ENCODE results near the gene FLNC.
A peak's percentile ranks its signal among the peaks of the same experiment; 100 is the strongest.

Gene FLNC, protein sequence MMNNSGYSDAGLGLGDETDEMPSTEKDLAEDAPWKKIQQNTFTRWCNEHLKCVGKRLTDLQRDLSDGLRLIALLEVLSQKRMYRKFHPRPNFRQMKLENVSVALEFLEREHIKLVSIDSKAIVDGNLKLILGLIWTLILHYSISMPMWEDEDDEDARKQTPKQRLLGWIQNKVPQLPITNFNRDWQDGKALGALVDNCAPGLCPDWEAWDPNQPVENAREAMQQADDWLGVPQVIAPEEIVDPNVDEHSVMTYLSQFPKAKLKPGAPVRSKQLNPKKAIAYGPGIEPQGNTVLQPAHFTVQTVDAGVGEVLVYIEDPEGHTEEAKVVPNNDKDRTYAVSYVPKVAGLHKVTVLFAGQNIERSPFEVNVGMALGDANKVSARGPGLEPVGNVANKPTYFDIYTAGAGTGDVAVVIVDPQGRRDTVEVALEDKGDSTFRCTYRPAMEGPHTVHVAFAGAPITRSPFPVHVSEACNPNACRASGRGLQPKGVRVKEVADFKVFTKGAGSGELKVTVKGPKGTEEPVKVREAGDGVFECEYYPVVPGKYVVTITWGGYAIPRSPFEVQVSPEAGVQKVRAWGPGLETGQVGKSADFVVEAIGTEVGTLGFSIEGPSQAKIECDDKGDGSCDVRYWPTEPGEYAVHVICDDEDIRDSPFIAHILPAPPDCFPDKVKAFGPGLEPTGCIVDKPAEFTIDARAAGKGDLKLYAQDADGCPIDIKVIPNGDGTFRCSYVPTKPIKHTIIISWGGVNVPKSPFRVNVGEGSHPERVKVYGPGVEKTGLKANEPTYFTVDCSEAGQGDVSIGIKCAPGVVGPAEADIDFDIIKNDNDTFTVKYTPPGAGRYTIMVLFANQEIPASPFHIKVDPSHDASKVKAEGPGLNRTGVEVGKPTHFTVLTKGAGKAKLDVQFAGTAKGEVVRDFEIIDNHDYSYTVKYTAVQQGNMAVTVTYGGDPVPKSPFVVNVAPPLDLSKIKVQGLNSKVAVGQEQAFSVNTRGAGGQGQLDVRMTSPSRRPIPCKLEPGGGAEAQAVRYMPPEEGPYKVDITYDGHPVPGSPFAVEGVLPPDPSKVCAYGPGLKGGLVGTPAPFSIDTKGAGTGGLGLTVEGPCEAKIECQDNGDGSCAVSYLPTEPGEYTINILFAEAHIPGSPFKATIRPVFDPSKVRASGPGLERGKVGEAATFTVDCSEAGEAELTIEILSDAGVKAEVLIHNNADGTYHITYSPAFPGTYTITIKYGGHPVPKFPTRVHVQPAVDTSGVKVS (N-terminal part only)

DNA sequence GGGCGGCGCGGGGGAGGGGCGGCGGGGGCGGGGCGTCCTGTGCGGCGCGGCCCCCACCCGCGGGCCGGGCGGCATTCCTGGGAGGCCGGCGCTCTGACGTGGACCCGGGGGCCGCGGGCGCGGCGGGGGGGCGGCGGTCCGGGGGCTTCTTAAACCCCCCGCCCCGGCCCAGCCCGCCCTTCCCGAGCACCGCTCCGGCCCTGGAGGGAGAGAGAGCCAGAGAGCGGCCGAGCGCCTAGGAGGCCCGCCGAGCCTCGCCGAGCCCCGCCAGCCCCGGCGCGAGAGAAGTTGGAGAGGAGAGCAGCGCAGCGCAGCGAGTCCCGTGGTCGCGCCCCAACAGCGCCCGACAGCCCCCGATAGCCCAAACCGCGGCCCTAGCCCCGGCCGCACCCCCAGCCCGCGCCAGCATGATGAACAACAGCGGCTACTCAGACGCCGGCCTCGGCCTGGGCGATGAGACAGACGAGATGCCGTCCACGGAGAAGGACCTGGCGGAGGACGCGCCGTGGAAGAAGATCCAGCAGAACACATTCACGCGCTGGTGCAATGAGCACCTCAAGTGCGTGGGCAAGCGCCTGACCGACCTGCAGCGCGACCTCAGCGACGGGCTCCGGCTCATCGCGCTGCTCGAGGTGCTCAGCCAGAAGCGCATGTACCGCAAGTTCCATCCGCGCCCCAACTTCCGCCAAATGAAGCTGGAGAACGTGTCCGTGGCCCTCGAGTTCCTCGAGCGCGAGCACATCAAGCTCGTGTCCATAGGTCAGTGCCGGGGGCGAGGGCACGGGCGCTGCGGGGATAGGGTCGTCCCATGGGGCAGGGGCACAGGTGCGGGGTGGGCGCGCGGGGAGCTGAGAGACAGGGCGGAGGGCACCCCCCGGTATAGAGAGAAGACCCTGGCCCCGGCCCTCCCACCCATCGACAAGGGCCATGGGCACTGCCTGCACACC, at the start of gene FLNC:
Gene FLNC, plus strand, starts transcription at position 176 of the 947 bp plus-strand sequence. Its CDS starts 232 bp downstream, at position 408.
- peak in 2 of 3 donors; percentile 8 to 20 for DNase-seq (ENCODE audit: low read depth in 2 of 3, low spot score in 1 of 3)

DNA sequence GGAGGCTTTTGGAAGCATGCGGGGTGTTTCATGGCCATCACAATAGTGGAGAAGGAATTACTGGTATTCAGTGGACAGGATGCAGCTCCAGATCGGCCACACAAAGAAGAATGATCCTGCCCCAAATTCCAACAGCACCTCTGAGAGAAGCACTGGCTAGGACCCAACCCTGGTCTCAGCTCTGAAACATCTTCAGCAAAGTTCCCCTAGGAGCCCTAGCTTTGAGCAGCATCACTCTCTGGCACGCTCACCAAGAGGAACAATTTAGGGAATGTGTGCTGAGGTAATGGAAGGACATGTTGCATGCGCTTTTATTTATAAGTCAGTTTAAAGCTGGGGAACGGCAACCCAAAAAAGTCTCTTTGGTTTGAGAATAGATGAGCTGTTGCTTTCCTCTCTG, 49.1 kb upstream of the FLNC start:
- DNase-seq (ENCODE audit: low read depth in 2 of 3, low spot score in 1 of 3), result no peak

DNA sequence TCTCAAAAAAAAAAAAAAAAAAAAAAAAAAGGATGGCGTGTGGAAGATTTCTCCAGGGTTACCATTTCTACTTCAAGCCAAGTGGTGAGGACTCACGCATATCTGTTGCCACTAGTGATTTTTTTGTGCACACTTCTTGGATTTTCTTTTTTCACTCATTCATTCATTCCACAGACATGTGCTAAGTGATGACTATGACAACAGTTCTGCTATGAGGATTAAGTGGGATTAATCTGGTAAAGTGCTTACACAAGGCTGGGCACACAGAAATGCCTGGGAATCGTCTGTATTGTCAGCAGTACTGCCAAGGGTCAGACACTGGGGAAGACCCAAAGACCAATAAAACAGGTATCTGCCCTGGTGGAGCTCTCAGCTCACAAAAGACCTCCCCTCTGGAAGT, 48.4 kb upstream of the FLNC start:
- no peak for DNase-seq (ENCODE audit: low read depth in 2 of 3, low spot score in 1 of 3)

DNA sequence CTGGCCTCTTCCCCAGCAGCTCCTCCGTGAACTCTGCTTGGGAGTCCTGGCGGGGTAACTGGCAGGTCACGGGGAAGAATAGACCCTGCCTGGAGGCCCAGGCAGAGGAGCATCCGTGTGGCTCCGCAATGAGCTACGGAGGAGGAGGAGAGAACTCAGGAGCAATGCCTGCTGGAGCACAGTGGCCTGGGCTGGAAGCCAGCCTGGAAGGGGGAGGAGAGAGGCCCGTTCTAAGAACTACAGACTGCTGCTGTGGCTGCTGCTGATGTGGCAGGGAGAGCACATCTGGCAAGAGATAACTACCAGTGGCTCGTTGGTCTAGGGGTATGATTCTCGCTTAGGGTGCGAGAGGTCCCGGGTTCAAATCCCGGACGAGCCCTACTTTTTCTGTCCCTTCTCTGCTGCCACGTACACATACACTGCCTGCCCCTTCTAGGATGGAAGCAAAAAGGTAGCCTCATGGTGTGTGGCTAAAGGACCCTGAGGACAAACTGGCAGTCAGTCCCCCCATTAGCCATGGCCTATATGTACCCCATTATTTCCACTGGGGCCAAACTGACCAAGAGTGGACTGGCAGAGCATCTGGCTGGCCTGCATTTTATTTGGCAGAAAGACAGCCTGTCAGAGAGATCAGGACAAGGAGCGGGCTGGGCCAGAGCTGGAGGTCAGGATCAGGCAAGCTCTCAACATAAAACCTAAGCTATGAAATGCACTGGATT, 46.9 kb upstream of the FLNC start:
- no peak for DNase-seq (ENCODE audit: low read depth in 2 of 3, low spot score in 1 of 3)

DNA sequence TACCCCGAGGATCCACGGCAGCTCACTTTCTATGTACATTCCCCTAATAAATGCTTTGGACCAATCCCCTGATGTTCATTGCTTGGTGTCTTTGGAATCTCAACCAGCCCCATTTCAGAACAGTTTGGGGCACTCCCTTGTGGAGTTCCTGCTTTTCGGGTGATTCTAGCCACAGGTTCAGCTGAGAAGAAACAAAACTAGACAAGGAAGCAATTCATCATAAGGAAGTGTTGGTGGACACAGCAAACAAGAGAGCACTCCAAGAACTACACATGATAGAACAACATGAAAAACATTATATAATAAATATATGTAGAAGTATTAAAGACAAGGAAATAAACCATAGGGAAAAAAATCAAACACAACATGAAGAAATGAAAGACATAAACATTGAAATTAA, 44.5 kb upstream of the FLNC start:
- DNase-seq (ENCODE audit: low read depth in 2 of 3, low spot score in 1 of 3), result no peak

DNA sequence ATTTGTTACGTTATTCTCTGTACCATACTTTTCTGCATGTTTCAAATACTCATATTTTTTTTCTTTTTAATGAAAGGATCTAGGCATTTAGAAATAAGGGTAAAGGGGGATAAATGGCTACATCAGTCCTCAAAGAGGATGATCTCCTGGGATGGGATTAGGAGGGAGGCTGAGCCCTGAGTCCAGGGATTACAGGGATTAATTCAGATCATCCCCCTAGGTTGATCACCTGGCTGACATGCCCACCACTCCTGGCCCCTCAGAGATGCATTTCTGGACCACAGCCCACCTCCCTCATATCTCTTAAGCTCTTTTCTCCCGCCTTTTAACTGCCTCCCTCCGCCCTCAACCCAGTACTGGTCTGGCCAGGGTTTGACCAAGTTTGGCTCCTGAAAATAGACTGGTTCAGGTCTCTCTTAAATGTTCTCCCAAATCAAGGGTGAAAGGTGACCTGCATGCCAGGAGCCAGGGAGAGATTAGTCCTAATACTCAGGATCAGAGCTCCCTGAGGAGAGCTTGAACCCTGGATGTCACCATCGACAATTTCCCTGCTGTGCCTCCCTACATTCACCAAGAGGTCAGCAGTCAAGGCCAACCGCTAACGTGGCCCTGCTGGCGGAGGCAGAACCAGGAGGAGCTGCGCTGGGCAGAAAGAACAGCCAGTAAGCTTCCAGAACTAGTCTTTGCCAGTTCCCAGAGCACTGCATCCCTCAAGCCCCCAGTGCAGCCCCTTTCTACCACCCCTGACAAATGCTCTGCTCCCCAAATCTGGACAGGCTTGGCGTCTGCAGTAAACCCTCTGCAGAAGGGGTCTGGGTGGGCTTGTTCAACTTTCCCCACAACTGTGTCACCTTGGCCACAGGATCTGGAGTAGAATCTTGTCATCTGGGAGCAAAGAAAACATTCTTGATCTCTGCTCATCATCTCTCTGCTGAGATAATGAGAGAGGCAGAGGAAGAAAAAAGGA, 41.5 kb upstream of the FLNC start:
- DNase-seq (ENCODE audit: low read depth in 2 of 3, low spot score in 1 of 3), result no peak

DNA sequence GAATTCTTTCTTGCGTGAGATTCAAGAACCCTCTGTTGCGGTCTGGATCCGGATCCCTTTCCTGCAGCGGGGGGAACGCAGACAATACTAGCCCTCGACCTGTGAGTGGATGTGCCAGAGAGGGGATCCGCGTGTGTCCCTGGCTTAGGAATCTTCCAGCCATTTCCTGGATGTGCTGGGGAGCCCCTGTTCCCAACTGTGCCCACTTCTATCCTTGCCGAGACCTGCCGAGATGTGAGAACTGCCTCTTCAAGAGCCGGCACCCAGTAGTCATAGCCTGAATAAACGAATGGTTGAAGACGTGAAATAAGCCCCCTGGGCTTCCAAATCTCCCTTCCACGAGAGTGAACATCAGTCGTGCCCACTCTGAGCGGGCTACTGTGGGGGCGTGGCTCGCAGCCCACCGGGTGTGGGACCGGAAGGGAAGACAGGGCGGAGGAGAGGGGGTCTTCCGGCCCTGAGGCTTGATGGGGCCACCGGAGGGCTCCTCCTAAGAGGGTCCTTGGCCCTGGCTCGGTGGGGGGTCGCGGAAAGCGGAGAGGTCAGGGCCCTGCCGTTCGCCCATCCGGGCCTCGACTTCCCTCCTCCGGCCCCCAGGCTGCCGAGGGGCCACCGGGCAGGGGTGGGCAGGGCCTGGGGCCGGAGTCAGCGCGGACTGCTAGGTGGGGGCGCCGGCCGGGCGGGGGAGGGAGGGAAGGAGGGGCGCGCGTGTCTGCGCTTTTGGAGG, 39.7 kb upstream of the FLNC start:
- no peak for DNase-seq (ENCODE audit: low read depth in 2 of 3, low spot score in 1 of 3)

DNA sequence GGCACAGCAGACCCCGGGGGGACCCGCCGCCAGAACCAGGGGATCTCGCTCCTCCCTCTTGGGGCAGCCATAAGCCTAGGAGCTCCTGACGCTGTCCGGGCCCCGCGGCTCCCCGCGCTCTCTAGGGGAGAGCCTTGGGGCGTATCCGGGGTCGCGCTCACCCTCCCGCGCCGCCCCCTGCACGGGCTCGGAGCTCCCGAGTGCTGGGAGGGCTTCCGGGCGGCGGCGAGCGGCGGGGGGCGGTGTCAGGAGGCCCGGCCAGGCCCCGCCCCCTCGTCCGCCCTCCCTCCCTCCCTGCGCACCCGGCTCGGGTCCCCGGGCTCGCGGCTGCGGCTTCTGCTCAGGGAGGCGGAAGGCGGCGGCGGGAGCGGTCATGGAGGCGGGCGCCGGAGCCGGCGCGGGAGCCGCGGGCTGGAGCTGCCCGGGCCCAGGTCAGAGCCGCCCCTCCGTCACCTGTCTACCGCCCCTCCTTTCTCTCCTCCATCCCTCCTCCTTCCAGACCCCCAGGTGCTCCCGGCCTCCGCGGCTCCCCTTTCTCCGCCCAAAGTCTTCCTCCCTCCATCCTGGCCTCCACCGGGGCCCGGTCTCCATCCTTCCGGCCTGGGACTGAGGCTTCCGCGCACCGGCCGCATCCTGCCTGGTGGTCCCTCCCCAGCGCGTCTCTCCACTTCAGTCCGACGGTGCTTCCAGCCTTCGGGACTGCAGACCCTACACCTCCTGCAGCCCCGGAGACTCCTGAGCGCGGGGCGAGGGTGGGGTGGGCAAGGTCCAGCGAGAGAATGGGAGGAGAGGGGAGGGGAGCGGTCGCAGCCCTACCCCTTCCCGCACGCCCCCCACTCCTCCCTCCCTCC, 38.9 kb upstream of the FLNC start, which contains the start of gene CCDC136:
Gene CCDC136, plus strand, starts transcription at position 848 of the 851 bp plus-strand sequence. CDS start 444 bp downstream, outside the sequence.
- peak; percentile 43 to 73 (median 53) for DNase-seq (ENCODE audit: low read depth in 2 of 3, low spot score in 1 of 3)

DNA sequence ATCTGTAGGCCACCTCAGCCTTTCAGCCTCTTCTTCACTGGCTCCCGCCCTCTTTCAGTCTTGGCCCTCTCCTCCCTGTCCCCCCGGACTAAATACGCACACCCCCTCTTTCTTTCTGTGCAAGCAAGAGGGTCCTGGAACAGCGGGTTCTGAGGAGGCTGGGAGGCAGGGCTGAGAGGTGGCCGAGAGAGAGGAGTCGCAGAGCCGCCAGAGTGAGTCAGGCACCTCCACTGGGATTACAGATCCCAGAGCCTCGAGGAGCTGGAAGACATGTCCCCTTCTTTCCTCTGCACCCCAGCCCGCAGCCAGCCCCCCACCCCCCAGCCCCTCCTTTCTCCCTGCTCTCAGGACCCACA, 38.3 kb upstream of the FLNC start:
- DNase-seq (ENCODE audit: low read depth in 2 of 3, low spot score in 1 of 3), result no peak

DNA sequence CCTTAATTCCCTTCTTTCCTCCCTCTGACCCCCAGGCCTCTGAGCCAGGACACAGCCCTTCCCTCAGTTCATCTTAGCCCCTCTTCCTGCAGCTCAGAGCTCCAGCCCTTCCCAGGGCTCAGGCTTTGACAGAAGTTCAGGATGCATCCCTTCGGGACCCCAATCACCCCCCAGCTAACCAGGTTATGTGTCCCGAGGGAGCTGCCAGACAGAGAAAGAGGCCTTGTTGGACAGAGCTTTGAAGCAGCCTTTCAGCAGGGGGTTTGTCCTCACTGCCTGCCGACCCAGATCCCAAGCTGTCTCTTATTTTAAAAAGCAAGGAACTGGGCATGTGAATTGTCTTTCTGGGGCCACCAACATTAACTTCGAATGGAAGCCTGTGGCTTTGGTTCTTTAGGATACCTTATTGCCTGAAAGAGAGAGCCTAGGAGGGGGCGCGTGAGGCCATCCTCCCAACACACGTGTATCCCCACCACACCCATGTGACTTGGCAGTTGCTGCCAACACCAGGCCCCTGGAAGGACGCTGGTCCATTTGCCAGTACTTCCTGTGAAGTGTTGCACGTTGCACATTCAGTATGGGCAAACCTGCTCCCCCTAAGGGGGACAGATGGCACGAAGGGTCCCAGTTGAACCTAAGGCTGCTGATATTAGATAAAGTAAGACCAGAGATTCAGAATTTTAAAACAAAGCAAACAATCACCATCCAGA, 37.6 kb upstream of the FLNC start:
- no peak for DNase-seq (ENCODE audit: low read depth in 2 of 3, low spot score in 1 of 3)

DNA sequence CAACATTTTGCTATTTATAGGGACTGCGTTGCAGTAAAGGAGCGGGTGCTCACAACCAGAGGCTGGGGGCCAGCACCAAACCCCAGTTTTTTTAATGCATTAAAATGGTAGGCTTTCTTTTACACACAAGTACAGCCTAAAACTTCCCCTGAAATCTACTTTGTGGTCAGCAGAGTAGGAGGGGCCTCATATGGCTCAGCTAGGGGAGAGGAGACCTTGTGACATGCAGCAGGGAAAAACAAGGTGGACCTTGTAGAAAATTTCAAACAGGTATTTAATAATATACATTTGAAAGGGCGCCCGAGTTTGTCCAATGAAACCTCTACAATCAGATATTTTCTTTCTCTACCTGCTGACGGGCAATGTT, 37.0 kb upstream of the FLNC start:
- DNase-seq (ENCODE audit: low read depth in 2 of 3, low spot score in 1 of 3), result no peak

DNA sequence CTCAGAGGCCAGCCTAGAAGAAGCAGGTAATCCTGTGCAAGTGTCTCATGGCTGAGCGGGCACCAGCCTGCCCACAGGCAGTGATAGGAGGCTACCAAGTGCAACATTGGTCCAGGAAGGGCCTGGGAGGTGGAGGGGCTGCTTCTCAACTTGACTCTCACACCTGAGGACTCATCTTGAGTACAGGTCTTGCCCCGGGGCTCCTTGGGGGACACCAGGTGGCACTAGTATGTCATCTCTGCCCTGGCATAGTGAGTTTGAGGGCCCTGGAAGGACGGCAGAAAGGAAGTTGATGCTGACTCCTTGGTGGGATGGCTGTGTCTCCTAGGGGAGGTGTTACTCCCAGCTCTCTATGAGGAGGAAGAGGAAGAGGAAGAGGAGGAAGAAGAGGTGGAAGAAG, 36.2 kb upstream of the FLNC start:
- DNase-seq (ENCODE audit: low read depth in 2 of 3, low spot score in 1 of 3), result no peak

DNA sequence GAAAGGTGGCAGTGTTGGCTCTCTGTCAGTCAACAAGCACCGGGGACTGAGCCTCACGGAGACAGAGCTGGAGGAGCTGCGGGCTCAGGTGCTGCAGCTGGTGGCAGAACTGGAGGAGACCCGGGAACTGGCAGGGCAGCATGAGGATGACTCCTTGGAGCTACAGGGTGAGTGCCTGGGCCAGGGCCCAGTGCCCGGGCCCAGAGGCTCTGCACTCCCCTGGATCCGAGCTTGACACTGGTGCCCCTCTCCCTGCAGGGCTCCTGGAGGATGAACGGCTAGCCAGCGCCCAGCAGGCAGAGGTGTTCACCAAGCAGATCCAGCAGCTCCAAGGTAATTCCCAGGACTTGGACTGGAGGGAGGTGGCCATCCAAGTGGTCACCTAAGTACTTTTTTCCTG, 35.8 kb upstream of the FLNC start:
- no peak for DNase-seq (ENCODE audit: low read depth in 2 of 3, low spot score in 1 of 3)

DNA sequence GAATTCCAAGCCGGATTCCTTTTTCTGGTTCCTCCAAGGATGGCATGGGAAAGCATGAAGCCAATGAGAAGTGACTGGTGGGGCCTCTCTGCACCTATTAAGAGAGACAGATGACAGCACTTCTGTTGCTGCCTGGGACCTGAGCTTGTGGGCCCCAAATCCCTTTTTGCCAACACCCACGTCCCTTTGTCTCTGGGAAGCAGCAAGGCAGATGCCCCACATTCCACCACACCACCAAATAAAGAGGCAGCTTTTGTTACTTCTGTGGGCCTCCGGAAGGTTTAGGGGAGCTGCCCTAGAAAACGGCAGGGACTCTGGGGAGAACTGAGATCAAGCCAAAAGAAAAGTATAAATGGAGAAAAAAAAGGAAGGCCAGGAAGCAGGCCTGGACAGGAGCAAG, 35.1 kb upstream of the FLNC start:
- no peak for DNase-seq (ENCODE audit: low read depth in 2 of 3, low spot score in 1 of 3)

DNA sequence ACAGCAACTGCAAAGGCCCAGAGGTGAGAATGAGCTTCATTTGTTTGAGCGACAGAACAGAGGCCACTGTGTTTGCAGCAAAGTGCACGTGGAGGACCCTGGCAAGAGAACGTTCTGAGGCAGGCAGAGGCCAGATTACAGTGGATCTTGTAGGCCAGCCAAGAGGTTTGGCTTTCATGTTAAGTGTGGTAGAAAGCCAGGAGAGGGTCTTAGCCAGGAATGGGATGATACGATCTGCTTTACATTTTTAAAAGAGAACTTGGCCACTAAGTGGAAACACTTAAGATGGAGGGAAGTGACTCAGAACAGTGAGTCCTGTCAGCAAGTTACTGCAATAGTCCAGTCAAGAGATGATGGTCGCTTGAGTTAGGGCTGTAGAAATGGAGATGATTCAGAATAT, 33.9 kb upstream of the FLNC start:
- DNase-seq (ENCODE audit: low read depth in 2 of 3, low spot score in 1 of 3), result no peak

DNA sequence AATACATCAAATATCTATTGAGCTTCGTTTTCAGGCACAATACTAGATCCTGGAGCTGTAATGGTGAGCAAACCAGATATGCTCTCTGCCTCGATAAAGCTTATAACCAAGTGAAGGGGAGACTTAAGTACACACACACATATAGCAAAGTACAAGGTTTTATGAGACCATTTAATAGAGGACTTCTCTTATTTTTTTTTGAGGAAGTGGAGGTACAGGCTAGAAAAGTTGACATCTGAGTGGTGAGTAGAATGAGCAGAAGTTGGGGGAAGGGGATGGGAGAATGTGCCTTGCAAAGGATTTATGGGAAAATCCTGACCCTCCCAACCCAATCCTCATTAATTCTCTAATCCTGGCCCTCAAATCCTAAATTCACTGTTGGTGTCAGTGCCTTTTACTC, 30.8 kb upstream of the FLNC start:
- no peak for DNase-seq (ENCODE audit: low read depth in 2 of 3, low spot score in 1 of 3)

Data from stimulated activated CD4-positive, alpha-beta T cell treated with anti-CD3 and anti-CD28 coated beads, Interleukin-12 subunit alpha, Interleukin-12 subunit beta, amount 100 ng/mL, for 48 hours (primary cell).